ENCODE results near the gene COL6A3.

Gene COL6A3

DNA sequence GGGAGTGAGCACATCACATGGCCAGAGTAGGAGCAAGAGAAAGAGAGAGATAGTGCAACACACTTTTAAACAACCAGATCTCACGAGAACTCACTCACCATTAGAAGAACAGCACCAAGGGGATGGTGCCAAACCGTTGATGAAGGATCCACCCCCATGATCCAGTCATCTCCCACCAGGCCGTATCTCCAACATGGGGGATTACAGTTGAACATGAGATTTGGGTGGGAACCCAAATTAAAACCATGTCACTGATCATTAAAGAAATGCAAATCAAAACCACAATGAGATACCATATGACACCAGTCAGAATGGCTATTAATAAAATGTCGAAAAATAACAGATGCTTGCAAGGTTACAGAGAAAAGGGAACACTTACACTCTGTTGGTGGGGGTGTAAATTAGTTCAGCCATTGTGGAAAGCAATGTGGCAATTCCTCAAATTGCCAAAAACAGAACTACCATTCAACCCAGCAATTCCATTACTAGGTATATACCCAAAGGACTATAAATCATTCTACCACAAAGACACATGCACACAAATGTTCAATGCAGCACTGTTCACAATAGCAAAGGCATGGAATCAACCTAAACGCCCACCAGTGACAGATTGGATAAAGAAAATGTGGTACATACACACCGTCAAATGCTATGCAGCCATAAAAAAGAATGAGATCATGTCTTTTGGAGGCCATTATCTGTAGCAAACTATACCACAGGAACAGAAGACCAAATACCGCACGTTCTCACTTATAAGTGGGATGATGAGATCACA lies 137.1 kb downstream of the COL6A3 start:
- Histone ChIP-seq H3K9ac (ENCODE audit: low read length) (no peak overlapping the region), H3K4me1 (ENCODE audit: control insufficient read depth, insufficient read depth, low read length) (no peaks in the 10 kb centered on the region), H3K9me3 (ENCODE audit: control insufficient read depth, low read length) (no peaks in the 10 kb centered on the region), H3K4me3 (ENCODE audit: low read length) (no peak overlapping the region), H3K27me3 (ENCODE audit: control insufficient read depth, insufficient read depth, low read length) (no peaks in the 10 kb centered on the region), H3K36me3 (ENCODE audit: control insufficient read depth, insufficient read depth, low read length) (no peaks in the 10 kb centered on the region)

Data from mucosa of stomach (tissue), 1 donor.